GM21737 (cell line): ENCODE data around the gene SLC15A4.
"Not testable (repeated sequence)": the region's sequence is repeated elsewhere in the genome, so short reads cannot be mapped to it uniquely, and the experiment has no call there.

Source experiments
- ATAC-seq: cut with Tn5 transposase; IDR thresholded peaks from one replicate; pipeline ENCODE4 v1.9.1; 2021; ENCODE audit warnings: mild to moderate bottlenecking, moderate library complexity; ENCODE audit not compliant: unreplicated experiment

SLC15A4 gene

GRCh38 chr12:128844031-128844635, 20.4 kb upstream of the SLC15A4 start:
- ATAC-seq = no peak

- no peak for ATAC-seq
These were observed 19.8 kb upstream of the SLC15A4 start for GRCh38 chr12:128843538-128843937.

GRCh38 chr12:128842579-128842978, 18.8 kb upstream of the SLC15A4 start:
- ATAC-seq = no peak

GRCh38 chr12:128840862-128841468, 17.2 kb upstream of the SLC15A4 start:
- peak; percentile 75 for ATAC-seq

- not testable (repeated sequence) for ATAC-seq
These were observed 16.1 kb upstream of the SLC15A4 start for GRCh38 chr12:128839885-128840284.

GRCh38 chr12:128833418-128833817, 9.7 kb upstream of the SLC15A4 start:
- ATAC-seq = no peak

- ATAC-seq = peak; percentile 45
These were observed 6.7 kb upstream of the SLC15A4 start for GRCh38 chr12:128830505-128830893.

- peak; percentile 90 for ATAC-seq
These were observed 6.2 kb upstream of the SLC15A4 start for GRCh38 chr12:128829861-128830504.

GRCh38 chr12:128827724-128828123, 4.0 kb upstream of the SLC15A4 start:
- ATAC-seq = no peak

GRCh38 chr12:128825835-128826234, 2.1 kb upstream of the SLC15A4 start:
- ATAC-seq = no peak

GRCh38 chr12:128823216-128823915, 392 bp downstream of the SLC15A4 start:
- peak; percentile 19 for ATAC-seq

- peak; percentile 50 for ATAC-seq
These were observed 2.9 kb downstream of the SLC15A4 start for GRCh38 chr12:128820723-128821432.

GRCh38 chr12:128820253-128820652, 3.5 kb downstream of the SLC15A4 start:
- ATAC-seq = no peak

- ATAC-seq = no peak
These were observed 4.2 kb downstream of the SLC15A4 start for GRCh38 chr12:128819293-128820144.

GRCh38 chr12:128818065-128819022, 5.4 kb downstream of the SLC15A4 start:
- peak; percentile 36 for ATAC-seq

GRCh38 chr12:128817111-128818015, 6.4 kb downstream of the SLC15A4 start:
- peak; percentile 45 for ATAC-seq

GRCh38 chr12:128816643-128816920, 7.2 kb downstream of the SLC15A4 start:
- no peak for ATAC-seq
